Fibroblast of lung (primary cell): ENCODE data around the gene KCNJ2. TPM values are rescaled to one million over a fixed set of nuclear protein-coding genes. Genes with fewer than 3 reads are reported as not detected.

Experiments
- DNase-seq, 2 donors: peaks; one replicate each; pipeline versions ENCODE4 v3.0.0 to v3.0.0-alpha.2; 2010; ENCODE audit warnings: low read depth in 2 of 2
- H2AFZ ChIP-seq: 2 replicates; pipeline ENCODE4 v1.5.1; 2012; ENCODE audit warnings: low read length, control low read depth, inconsistent platforms
- H3K27ac ChIP-seq: 2 replicates; pipeline ENCODE4 v1.5.1; 2011; ENCODE audit warnings: low read length, control low read depth; ENCODE audit not compliant: insufficient read depth
- H3K27me3 ChIP-seq: 2 replicates; pipeline ENCODE4 v1.5.1; 2011; ENCODE audit warnings: mild to moderate bottlenecking, low read length; ENCODE audit not compliant: control insufficient read depth, insufficient read depth
- H3K36me3 ChIP-seq: 2 replicates; pipeline ENCODE4 v1.5.1; 2011; ENCODE audit warnings: low read length; ENCODE audit not compliant: control insufficient read depth, insufficient read depth
- H3K4me1 ChIP-seq: 2 replicates; pipeline ENCODE4 v1.5.1; 2011; ENCODE audit warnings: low read length; ENCODE audit not compliant: control insufficient read depth, insufficient read depth; ENCODE audit errors: extremely low read depth
- H3K4me2 ChIP-seq: 2 replicates; pipeline ENCODE4 v1.5.1; 2011; ENCODE audit warnings: low read length, control low read depth; ENCODE audit not compliant: insufficient read depth; ENCODE audit errors: extremely low read depth
- H3K4me3 ChIP-seq, 4 experiments: fragments of 200-600 bp in 1 of 4; sonication (generic) in 1 of 4; replicated peaks in 1 of 4; 2 replicates each; pipeline ENCODE4 v1.5.1; 2011 to 2016; ENCODE audit warnings: low read length in 4 of 4, low read depth in 3 of 4, mild to moderate bottlenecking in 3 of 4, control low read depth in 2 of 4, inconsistent platforms in 1 of 4, mixed read lengths in 1 of 4; ENCODE audit not compliant: insufficient read depth in 1 of 4; ENCODE audit errors: control extremely low read depth in 1 of 4
- H3K79me2 ChIP-seq: 2 replicates; pipeline ENCODE4 v1.5.1; 2012; ENCODE audit warnings: mild to moderate bottlenecking, low read length, inconsistent platforms; ENCODE audit not compliant: control insufficient read depth, insufficient read depth
- H3K9ac ChIP-seq: 2 replicates; pipeline ENCODE4 v1.5.1; 2011; ENCODE audit warnings: mild to moderate bottlenecking, low read length, control low read depth; ENCODE audit not compliant: insufficient read depth
- H3K9me3 ChIP-seq: 2 replicates; pipeline ENCODE4 v1.5.1; 2012; ENCODE audit warnings: low read depth, low read length; ENCODE audit not compliant: control insufficient read depth, insufficient read depth
- H4K20me1 ChIP-seq: 2 replicates; pipeline ENCODE4 v1.5.1; 2011; ENCODE audit warnings: low read length; ENCODE audit not compliant: control insufficient read depth, insufficient read depth; ENCODE audit errors: extremely low read depth
- CTCF ChIP-seq, 2 donors: IDR thresholded peaks in 1 of 2; conservative IDR thresholded peaks in 1 of 2; 1 replicate in 1 of 2; 2 replicates in 1 of 2; pipeline ENCODE4 v1.5.1; 2011 to 2012; ENCODE audit warnings: low read length in 2 of 2, control low read depth in 1 of 2, inconsistent platforms in 1 of 2, low read depth in 1 of 2, mild to moderate bottlenecking in 1 of 2
- EZH2 ChIP-seq: IDR thresholded peaks from 2 replicates; pipeline ENCODE4 v1.5.1; 2012; ENCODE audit warnings: low read length, control low read depth, mild to moderate bottlenecking; ENCODE audit errors: missing control alignments
- polyA plus RNA-seq, 2 donors: library from polyadenylated mRNA; depleted of rRNA in 1 of 2; stranded (reverse) in 1 of 2; unstranded in 1 of 2; fragments of >200 nt; gene quantifications; 2 replicates each; pipeline ENCODE4 v1.2.1, GENCODE V29; 2011 to 2012; ENCODE audit warnings: missing spikeins in 1 of 2
- total RNA-seq: library from RNA; depleted of rRNA; stranded (reverse); fragments of >200 nt; gene quantifications from 2 replicates; pipeline ENCODE4 v1.2.1, GENCODE V29; 2014

Gene KCNJ2
- total and polyA plus RNA-seq, 2 donors (not counting 1 experiment from before 2014, with no cell fraction given), result 6.6 to 48.1 TPM

GRCh38 chr17:70169709-70170597 lies 621 bp downstream of the KCNJ2 start:
- peak overlapping the region; percentile 89 for H3K4me2 ChIP-seq
- peak; percentile 26 to 81 for DNase-seq
- peak overlapping the region; percentile 60 for H3K27ac ChIP-seq
- no peaks in the 10 kb centered on the region for H3K27me3 ChIP-seq
- TF ChIP-seq EZH2 (no peak), CTCF (conservative IDR thresholded peaks at IDR 0.05 in 1 of 2, IDR thresholded peaks at IDR 0.05 in 1 of 2; ENCODE audit: low read depth in 1 of 2, low read length in 2 of 2) (no peak)
- H3K4me3 ChIP-seq, result peak overlapping the region; percentile 70 to 87 (median 81)
- H3K36me3 ChIP-seq, result no peaks in the 10 kb centered on the region
- H4K20me1 ChIP-seq, result no peaks in the 10 kb centered on the region
- peak overlapping the region; percentile 76 for H2AFZ ChIP-seq
- peak overlapping the region; percentile 61 for H3K9ac ChIP-seq
- no peaks in the 10 kb centered on the region for H3K79me2 ChIP-seq
- H3K4me1 ChIP-seq, result peaks cover 2% of the 10 kb centered on the region
- no peaks in the 10 kb centered on the region for H3K9me3 ChIP-seq

GRCh38 chr17:70171159-70171558 lies 1.8 kb downstream of the KCNJ2 start:
- Histone ChIP-seq H3K4me2 (peak overlapping the region; percentile 69), H3K9ac (no peak overlapping the region), H3K79me2 (no peaks in the 10 kb centered on the region), H2AFZ (no peak overlapping the region), H4K20me1 (no peaks in the 10 kb centered on the region), H3K4me3 (peak overlapping the region in 3 of 4 experiments; percentile 70 to 87 (median 84)), H3K36me3 (peaks cover 2% of the 10 kb centered on the region), H3K27ac (no peak overlapping the region), H3K9me3 (no peaks in the 10 kb centered on the region), H3K4me1 (peaks cover 2% of the 10 kb centered on the region), H3K27me3 (no peaks in the 10 kb centered on the region)
- TF ChIP-seq EZH2, result no peak
- TF ChIP-seq CTCF (conservative IDR thresholded peaks at IDR 0.05 in 1 of 2, IDR thresholded peaks at IDR 0.05 in 1 of 2; ENCODE audit: low read depth in 1 of 2, low read length in 2 of 2), result no peak
- no peak for DNase-seq

- no peak overlapping the region for H3K9ac ChIP-seq
- H3K79me2 ChIP-seq, result no peaks in the 10 kb centered on the region
- H3K9me3 ChIP-seq, result no peaks in the 10 kb centered on the region
- peak overlapping the region in 1 of 4 experiments; percentile 87 for H3K4me3 ChIP-seq
- H4K20me1 ChIP-seq, result no peaks in the 10 kb centered on the region
- TF ChIP-seq EZH2 (no peak), CTCF (conservative IDR thresholded peaks at IDR 0.05 in 1 of 2, IDR thresholded peaks at IDR 0.05 in 1 of 2; ENCODE audit: low read depth in 1 of 2, low read length in 2 of 2) (no peak)
- DNase-seq, result peak; percentile 19 to 33
- H3K27ac ChIP-seq, result no peak overlapping the region
- H3K4me2 ChIP-seq, result peak overlapping the region; percentile 32
- no peaks in the 10 kb centered on the region for H3K27me3 ChIP-seq
- peaks cover 3% of the 10 kb centered on the region for H3K36me3 ChIP-seq
- no peak overlapping the region for H2AFZ ChIP-seq
- H3K4me1 ChIP-seq, result peaks cover 2% of the 10 kb centered on the region
These were observed 3.1 kb downstream of the KCNJ2 start for GRCh38 chr17:70172449-70172848.
